ENCODE measurements around the gene NAXD. TPM values are rescaled to one million over a fixed set of nuclear protein-coding genes. Genes with fewer than 3 reads are reported as not detected.

Gene NAXD
- total RNA-seq, 2 experiments from 2014 or later, result 19.6 to 20.1 TPM

DNA sequence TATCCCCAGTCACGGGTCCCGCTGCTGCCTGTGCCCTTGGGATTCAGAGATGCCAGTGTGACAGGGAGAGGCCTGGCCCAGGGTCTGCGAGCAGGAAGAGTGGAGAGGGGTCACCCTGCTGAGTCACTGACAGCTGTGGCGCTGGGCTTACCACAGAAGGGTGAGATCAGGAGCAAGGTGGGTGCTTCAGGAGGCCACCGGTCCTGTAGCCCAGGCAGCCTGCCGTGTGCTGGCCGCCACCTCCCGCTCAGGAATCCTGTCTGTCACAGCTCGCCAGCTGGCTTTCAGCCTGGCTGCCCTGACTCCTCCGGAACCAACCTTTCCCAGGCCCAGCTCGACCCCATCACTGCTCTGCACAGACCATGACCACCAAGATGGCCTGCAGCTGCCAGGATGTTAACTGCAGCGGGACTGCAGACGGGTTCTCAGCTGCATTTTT, 25.3 kb downstream of the NAXD start:
- CTCF ChIA-PET, result no interaction called here
- POLR2A ChIA-PET, result no interaction called here

DNA sequence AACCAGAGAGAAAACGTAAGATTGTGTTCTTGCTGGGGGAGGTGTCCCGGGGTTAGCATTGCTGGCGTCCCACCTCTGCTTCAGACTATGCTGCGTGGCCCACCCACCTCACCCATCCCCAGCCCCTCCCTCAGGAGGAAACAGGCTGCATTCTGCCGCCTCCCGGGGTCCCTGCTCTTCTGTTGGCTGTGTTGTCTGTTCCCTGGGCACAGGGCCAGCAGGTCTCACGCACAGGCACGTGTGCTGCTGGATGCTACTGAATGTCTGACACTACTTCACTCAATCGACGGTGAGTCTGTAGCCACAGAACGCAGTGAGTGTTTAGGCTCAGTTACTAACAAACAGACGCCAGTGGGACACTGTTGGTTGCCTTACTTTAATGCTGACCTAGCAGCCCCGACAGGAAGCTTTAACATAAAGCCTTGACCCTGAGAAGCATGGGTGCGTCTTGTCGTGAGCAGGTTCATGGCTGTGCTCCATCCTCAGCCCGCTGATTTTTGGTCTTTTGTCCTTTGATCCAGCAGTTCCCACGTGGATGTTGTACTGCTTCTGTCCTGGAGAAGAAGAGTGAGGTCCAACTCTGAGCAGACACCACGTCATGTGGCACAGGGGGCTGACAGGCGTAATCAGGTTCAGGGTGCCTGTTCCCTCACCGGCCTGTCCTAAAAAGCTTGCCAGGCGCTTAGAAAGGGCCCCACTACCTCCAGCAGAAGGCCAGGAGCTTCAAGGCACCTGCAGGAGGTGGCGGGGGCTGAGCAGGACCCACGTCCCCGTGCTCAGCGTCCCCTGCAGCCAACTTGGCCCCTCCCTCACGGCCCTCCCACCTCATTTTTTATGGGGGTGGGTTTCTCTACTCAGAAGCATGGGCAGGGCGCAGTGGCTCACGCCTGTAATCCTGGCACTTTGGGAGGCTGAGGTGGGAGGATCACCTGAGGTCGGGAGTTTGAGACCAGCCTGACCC, 26.0 kb downstream of the NAXD start:
- ChIA-PET CTCF (no interaction called here), POLR2A (no interaction called here)

DNA sequence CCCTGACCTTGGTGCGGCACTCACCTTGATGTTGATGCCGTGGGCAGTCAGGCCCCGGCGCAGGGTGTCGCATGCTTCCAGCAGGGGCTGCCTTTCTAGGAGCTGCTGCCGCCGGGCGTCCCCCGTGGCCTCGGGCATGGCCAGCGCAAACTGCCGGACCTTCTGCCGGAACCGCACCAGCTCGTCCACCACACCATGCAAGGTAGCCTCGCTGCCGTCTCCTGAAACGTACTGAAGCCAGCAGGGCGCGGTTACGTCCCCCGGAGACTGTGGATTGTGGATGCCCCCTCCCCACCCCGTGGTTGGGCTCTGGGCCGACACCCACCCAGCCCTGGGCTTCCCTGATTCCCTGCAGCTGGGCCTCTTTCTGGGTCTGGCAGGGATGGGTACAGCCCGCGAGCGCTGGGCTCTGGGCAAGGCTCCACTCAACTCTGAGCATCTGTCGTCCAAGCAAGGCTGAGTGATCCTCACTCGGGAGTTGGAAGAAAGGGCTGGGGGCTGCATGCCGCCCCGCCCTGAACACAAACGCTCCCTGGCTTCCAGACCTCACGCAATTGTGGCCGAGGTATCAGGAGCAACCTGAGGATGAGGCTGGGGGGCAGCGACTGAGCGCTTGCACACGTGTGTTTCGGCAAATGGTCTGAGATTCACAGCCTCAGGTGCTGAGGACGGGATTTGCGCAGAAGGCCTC, 27.1 kb downstream of the NAXD start:
- POLR2A ChIA-PET, result no interaction called here
- CTCF ChIA-PET, result no interaction called here

GRCh38 chr13:110643324-110643723, 28.0 kb downstream of the NAXD start:
- ChIA-PET POLR2A (no interaction called here), CTCF (no interaction called here)

GRCh38 chr13:110643768-110644421, 28.6 kb downstream of the NAXD start:
- CTCF ChIA-PET, result interaction anchor here (0.8 kb wide), 1 partner anchor 28 kb away, joined by 3 read pairs; no protein-coding TSS in a partner anchor
- POLR2A ChIA-PET, result interaction anchor here (0.5 kb wide), 1 partner anchor 189 kb away, joined by 3 read pairs; no protein-coding TSS in a partner anchor

- CTCF ChIA-PET, result interaction anchor here (0.8 to 1.1 kb wide), 3 partner anchors 29 to 56 kb away, joined by 3 to 6 read pairs (median 3); no protein-coding TSS in a partner anchor
- POLR2A ChIA-PET, result no interaction called here
Measured at GRCh38 chr13:110644892-110645521, 29.7 kb downstream of the NAXD start.

DNA sequence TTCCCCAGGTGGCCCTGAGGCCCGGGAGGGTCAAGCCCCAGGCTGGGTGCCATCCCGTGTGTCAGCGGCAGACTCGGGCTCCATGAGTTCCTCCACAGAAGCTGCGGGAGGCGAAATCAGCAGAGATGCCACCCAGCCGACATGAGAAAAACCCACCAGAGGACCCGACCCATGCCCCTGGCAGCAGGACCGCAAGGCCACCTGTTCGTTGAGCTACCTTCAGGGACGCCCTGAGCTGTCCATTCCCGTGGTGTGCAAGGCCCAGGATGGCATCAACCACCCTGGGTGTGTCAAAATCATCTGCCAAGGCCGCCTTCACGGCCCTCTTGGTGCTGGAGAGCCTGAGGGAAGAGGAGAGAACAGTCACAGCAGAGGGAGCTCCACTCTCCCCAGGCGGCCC, 30.4 kb downstream of the NAXD start:
- CTCF ChIA-PET, result interaction anchor here (1.1 kb wide), 1 partner anchor 8 kb away, joined by 3 read pairs; no protein-coding TSS in a partner anchor
- POLR2A ChIA-PET, result no interaction called here

GRCh38 chr13:110646442-110647364, 31.4 kb downstream of the NAXD start:
- POLR2A ChIA-PET, result no interaction called here
- CTCF ChIA-PET, result interaction anchor here (1.1 kb wide), 1 partner anchor 7 kb away, joined by 3 read pairs; no protein-coding TSS in a partner anchor

- ChIA-PET CTCF (no interaction called here), POLR2A (no interaction called here)
Measured at GRCh38 chr13:110647365-110647737, 32.0 kb downstream of the NAXD start.

DNA sequence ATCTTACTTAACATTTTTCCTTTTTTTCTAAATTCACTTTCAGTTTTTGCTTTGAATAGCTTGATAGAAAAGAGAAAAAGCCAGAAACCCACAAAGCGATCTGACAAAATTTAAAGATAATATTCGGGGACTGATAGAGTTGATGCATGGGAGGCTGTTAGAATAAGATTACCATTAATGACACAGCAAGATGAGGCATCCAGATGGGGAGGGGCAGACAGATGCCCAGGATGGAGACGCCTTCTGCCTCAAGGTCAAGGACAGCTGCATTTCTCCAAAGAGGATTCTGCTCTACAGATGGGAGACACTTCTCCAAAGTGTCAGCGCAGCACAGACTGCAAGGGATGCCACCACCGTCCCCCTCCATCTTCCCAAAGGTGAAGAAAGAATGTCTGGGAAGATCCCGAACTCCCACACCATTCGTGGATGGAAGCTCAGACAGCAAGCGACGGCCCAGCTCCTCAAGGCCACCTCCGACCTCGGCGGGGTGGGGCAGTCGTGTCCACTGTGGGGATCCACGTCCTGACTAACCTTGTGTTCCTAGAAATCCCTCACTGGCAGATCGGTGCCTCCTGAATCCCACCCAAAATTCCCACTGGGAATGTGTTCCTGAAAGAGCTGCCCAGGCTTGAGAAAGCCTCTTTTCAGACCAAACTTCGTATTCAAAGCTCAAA, 32.9 kb downstream of the NAXD start:
- POLR2A ChIA-PET, result no interaction called here

DNA sequence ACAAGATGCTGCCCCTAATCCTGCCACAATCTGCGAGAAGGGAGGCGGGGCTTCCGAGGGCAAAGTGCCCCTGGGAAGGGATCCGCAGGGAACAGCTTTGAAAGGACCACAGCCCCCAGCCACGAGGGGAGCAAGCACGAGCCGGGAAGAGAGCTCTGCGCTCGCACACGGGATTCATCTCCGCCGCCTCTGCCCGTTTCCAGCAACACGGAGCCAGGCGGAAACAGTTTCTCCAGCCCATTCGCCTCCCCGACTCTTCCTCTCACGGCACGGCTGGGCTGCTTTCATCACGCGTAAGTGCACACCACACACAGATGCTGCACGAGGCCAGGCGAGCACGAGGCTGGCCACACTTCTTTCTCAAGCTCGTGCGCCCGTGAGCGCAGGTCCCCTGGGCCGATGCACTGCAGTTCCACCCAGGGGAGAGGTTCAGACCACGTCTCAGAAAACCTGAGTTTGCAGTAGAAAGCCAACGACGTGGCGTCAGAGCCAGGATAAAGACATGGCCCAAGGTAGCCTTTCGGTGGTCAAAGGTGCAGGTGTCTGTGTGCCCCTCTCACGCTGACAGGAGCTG, 33.6 kb downstream of the NAXD start:
- CTCF ChIA-PET, result interaction anchor here (1.1 kb wide), 1 partner anchor 55 kb away, joined by 3 read pairs; no protein-coding TSS in a partner anchor

More for the DNA sequence above, 32.9 kb downstream of the NAXD start:
- CTCF ChIA-PET, result interaction anchor here (1.1 kb wide), 1 partner anchor 55 kb away, joined by 3 read pairs; no protein-coding TSS in a partner anchor

GRCh38 chr13:110649551-110649950, 34.2 kb downstream of the NAXD start:
- CTCF ChIA-PET, result no interaction called here

More for the DNA sequence above, 33.6 kb downstream of the NAXD start:
- POLR2A ChIA-PET, result interaction anchor here (0.6 kb wide), 1 partner anchor 39 kb away, joined by 4 read pairs; no protein-coding TSS in a partner anchor

DNA sequence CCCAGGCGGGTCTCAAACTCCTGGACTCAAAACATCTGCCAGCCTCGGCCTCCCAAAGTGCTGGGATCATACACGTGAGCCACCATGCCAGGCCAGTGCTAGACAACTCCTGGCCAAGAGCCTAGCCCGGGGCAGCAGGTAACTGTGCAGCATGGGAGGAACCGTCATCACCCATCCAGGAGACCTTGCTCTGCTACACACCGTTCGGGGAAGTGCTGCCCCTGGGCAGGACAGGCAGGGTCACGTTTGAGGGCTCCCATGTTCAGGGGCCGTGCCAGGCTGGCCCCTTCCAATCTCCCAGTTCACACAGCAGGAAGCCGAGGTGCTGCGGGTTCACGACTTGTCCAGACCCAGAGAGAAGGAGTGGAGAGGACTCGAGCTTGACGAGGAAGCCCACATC, 35.1 kb downstream of the NAXD start:
- ChIA-PET CTCF (no interaction called here), POLR2A (no interaction called here)

More at GRCh38 chr13:110649551-110649950, 34.2 kb downstream of the NAXD start:
- POLR2A ChIA-PET, result interaction anchor here (0.6 kb wide), 1 partner anchor 40 kb away, joined by 4 read pairs; no protein-coding TSS in a partner anchor

DNA sequence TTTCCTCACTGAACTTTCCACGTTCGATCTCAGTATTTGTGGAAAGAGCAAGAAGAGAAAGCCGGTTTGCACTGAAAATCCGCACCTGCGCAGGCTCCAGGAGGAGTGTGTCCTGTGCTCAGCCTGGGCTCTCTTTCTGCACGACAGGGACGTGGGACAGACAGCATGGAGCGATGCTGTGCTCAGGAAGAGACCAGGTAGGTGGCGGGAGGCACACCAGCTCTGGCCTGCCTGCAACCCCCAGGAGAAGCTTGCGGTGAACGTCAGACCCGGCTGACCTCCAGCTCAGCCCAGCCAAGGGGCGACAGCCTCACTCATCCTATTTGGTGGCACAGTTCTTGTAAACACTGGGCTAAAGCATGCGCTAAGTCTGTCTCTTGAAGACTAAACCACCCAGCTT, 35.9 kb downstream of the NAXD start:
- ChIA-PET POLR2A (no interaction called here), CTCF (no interaction called here)

DNA sequence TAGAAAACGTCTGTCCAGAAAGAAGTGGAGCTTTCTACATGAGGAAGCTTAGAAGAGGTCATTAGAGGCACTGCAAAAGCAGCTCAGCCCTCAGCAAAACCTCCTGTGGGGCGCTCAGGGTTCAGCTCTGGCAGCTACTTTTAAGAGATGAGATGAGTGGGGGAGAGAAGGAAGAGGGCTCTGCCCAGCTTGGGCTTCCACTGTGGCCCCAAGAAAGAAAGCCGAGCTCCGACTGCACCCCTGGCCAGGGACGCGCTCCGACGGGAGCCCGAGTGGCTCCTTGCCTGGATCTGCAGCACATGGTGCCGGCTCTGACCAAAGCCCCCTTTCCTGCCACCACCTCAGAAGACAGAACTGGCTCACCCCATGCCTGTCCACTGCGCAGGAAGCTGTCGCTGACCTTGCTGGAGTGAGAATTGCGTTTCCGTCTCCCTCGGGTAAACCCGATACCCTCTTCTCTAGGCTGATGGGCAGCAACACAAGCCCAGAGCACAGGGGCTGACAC, 36.4 kb downstream of the NAXD start:
- ChIA-PET POLR2A (no interaction called here), CTCF (no interaction called here)

GRCh38 chr13:110652231-110652730, 36.9 kb downstream of the NAXD start:
- CTCF ChIA-PET, result no interaction called here
- POLR2A ChIA-PET, result no interaction called here

DNA sequence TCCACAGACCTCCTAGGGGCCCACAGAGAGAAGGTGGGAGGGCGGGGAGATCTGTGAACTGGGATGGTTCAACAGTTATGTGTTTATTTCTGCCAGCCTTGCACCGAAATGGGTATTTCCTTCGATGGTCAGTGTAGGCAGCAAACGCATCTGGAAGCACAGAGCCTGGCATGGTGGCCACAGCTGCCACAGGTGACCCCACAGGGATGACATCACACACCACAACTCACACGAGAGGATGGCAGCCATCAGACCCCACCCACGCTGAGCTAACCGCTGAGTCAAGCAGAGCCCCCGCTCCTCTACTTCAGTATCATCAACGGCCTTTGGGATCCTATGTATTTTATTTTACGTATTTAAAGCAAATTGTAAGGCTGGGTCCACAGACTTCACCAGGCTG, 37.4 kb downstream of the NAXD start:
- ChIA-PET CTCF (no interaction called here), POLR2A (no interaction called here)

Measured in activated CD8-positive, alpha-beta memory T cell treated with anti-CD3 and anti-CD28 coated beads for 36 hours (primary cell).